HG02763 (cell line): ENCODE measurements around the gene NELL2.

Source experiments
- ATAC-seq: cut with Tn5 transposase; IDR thresholded peaks from one replicate; pipeline ENCODE4 v1.9.1; 2021; ENCODE audit warnings: mild to moderate bottlenecking, moderate library complexity; ENCODE audit not compliant: unreplicated experiment

Gene NELL2

DNA sequence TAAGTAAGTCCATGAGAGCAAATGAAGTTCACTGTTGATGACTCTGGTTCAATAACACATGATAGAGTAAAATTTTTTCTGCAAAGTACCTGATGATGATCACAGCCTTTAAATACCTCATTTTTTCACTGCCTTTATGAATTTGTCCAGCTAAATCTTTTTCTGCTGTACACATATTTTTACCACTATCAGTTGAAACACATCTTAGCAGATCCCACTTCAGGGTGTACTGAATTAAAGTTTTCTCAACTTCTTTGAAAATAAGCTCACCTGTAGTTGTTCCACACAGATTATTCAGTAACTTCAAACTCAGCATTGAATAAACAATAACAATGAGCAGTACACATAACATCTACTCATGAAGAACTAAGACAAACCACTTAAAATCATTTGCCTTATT, 385.9 kb downstream of the NELL2 start:
- ATAC-seq: no peak

DNA sequence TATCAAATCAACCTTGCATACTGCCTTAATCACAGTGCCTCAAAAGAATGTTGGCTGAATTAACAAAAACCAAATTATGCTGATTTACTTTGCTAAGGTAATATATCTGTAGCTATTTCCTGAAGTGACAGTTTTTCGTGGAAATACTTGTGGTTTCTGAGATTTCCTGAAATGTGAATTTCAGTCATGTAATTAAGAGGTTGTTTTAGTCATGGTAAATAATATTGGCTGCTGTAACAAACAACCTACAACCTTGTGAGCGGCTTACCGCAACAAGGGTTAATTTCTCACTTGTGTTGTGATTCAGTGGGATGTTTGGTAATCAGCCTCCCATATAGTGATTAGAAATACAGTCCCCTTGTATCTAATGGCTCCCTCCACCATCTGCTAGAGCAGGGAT, 387.9 kb downstream of the NELL2 start:
- no peak for ATAC-seq

DNA sequence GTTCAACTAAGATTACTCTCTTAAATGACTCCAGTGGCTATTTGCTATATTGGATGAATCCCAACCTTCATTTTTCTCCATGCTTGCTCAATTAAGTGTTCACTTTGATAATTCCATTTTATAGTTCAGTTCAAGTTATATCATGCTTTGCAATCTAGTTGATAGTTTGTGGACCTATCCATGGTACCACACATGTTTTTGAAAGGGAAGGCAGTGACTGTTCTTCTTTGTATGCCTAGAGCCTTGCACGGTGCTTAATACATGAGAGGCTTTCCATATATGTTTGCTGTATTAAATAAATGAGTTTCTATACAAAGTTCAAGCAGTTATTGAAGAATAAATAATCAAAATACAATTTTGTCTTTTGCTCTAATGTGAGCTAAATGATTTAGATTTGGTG, 391.3 kb downstream of the NELL2 start:
- ATAC-seq: no peak

DNA sequence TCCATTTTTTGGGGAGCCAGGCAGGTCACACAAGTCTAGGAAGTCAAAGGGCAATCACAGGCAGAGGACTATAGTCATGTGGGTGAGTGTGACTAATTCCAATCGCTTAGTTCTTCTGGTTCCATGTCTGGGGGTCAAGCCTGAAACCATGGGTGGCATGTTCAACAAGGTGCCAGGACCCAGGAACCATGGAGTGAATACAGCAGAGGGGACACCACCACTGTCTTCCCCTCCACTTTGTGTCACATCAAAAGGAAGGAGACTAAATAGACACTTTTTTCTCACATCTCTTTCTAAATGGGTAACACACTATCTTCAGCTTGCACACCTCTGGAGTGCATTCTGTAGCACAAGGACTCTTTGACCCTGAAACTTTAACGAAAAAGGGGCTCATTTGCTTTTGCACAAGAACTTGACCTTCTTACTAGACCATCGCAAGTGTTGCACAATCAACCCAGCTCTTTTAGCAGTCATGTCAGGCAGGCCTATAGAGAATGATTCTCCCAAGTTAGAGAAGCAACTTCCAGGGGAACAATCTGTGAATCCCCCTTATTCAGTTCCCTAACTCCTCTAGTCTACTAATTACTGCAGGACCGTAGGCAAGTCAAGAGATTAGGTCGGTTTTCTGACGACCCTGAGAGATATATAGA, 398.7 kb downstream of the NELL2 start:
- ATAC-seq: no peak

DNA sequence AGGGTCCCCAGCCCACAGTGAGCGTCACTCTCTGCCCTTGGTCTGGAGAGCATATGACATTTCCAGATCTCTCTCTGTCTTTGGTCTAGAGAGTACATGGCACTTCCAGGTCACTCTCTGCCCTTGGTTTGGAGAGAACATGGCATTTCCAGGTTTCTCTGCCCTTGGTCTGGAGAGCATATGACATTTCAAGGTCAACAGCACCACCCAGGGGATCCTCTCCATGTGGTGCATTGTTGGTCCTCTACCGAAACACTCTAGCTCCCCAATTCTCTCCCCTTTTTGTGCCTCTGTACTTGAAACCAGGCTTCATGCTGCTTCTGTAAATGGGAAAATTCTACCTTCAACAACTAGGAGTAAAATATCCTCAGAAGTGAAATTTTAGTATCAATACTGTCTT, 399.4 kb downstream of the NELL2 start:
- ATAC-seq: no peak

DNA sequence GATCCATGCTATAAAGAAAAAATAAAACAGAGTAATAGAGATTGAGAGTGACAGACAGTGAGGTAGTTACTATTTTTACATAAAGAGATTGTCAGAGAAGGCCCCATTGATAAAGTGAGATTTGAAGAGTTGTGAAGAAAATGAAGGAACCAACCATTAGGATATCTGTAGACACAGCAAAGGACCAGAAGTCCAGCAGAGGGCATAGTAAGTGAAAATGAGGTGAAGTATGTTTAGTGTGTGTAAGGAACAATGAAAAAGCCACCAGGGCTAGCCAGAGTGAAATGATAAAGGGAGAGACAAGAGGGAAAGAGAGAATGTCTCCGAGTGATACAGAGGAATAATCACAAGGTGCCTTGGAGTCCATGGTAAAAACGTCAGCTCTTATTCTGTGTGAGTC, 411.0 kb downstream of the NELL2 start:
- ATAC-seq: no peak

DNA sequence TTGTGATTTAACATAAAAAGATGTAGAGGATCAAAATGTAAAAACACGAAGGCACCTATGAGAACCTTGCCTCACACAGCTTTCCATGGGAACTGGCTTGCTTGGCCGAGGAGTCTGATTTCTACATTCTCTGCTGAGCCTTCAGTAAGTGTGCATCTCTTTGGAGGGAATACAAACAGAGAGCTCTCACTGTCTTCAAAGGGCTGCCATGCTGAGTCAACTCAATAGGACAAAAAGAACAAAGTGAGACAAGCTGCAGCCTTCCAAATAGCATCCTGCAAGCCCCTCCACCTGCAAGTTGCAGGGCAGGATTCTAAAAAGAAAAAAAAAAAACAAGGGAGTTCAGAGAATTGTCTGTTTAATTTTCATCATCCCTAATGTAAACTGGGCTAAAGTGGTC, 411.9 kb downstream of the NELL2 start:
- no peak for ATAC-seq

DNA sequence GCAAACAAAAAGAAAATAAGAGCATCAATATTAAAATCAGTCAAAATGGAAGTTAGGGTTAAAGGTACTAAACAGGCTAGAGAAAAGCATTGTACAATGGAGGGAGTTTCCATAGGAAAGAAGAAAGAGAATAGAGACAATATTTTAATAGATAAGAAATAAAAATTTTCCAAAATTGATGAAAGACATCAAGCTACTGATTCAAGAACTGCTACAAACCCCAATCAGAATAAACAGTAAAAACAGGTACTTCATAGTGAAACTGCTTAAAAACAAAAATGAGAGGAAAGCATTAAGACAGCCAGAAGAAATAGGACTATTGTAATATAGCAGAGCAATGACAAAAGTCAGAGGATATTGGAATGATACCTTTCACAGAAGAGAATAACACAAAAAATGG, 413.4 kb downstream of the NELL2 start:
- ATAC-seq: no peak

DNA sequence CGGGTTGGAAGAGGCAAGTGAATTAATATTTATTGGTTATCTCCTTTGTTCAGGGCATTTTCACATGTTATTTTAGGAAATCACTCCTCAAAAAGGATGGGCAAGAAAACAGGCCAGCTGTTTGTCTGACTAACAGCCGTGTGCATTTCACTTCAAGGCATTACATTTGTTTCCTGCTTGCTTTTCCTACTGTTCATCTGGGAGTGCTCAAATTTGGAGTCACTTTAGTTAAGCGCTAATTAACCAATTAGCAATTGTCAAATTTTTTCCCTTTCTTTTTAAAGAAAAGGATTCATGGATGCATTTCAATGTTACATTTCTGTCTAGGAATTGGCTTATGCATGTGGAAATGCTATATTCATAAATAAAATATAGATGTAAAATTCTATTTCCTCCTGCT, 415.9 kb downstream of the NELL2 start:
- no peak for ATAC-seq

DNA sequence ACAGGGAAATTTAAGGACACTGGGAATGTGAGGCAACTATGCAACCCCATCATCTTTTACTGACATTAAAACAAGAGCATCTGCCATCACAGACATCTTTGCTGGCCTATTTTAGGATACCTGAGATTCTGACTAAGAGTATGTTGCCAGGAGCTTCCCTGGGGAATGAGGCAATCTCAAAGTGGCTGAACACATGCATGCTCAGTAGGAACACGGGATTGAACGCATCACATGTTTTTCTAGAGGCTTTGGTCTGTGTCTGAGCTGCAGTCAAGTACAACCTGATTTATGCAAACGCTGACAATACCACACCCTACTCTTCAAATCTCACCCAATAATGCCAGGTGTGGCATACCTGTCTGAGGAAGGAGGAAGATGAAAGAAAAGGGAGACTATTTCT, 416.5 kb downstream of the NELL2 start:
- ATAC-seq: no peak
